Measurements from ENCODE around the gene FKRP.

The FKRP gene

DNA sequence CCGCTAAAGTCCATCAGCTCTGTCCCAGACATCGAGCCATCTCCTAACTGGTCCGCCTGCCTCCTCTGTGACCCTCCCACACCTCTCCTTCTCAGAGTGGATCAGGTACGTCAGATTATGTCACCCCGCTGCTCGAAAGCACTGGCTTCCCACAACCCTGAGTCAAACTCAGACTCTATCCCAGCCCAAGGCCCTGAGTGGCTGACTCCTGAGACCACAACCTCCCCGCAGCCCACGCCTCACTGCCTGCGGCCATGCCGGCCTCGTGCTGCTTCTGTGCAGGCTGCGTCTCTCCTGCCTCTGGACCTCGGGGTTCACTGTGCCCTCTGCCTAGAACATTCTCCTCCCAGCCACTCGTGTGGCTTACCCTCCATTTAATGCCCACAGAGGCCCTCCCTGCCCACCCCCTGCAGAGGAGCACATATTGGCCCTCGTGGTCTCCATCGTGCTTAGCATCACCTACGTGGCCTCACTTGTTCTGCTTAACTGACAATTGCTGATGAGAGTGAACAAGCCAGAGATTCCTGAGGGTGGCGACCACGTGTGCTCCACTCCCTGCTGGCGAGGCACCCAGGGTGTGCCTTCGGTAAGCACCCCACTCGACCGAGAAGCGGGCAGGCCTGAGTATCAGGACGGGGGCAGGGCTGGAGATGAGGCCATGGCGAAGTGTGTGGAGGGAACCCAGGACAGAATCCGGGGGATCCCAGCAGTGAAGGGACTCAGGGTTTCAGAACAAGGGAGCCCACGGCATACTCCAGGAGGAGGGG is 13.5 kb upstream of the FKRP start:
- no peak for DNase-seq

DNA sequence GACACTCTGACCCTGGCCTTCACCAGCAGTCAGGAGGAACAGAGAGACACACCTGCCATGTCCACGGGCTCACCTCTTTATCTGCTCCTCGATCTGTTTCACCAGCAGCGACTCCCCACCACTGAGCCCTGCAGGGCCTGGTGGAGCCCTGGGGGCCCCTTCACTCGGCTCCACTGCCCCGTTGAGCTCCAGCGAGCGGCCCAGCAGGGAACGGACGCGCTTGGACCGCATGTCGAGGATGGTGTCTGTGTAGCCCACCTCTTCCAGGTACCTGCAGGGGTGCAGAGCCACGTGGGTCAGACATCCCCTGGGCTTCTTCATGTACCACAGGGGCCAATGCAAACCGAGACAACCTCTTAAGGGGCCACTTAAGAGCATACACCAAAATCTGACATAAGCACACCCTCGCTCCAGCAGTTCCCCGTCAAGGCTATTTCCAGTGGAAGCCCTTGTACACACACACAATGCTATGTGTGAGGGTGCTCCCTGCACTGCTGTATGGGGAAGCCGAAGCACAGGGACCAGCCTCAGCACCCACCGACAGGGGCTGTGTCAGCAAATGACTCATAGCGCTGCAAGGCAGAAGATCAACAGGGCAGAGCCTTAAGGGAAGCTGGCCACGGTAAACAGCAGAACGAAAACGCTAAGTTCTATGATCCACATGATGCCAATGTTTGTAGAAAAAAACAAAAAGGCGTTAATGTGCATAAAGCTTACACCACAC is 12.7 kb upstream of the FKRP start:
- DNase-seq, result no peak

GRCh38 chr19:46733690-46734292 is 12.1 kb upstream of the FKRP start:
- DNase-seq, result no peak

- DNase-seq, result no peak
Observed at GRCh38 chr19:46736531-46737297, 9.1 kb upstream of the FKRP start.

GRCh38 chr19:46737298-46737654 is 8.6 kb upstream of the FKRP start:
- DNase-seq, result no peak

DNA sequence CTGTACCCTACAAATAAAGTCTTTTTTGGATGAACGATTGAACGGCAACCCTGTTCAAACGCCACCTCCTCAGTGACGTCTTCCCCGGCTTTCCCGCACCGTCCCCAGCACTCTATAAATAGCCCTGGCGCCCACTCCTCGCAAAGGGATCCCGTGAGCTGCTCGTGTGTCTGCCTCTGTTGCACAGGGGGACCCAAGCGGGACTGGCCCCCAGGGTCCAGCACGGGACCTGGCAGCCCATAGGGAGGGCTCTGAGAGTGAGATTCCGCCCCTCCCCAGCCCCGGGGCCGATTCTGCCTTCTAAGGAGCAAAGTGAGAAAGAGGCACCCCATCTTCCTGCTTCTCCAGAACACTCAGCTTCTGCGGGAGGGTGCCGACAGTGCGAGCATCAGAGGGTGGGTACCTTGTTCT is 8.1 kb upstream of the FKRP start:
- DNase-seq, result no peak

DNA sequence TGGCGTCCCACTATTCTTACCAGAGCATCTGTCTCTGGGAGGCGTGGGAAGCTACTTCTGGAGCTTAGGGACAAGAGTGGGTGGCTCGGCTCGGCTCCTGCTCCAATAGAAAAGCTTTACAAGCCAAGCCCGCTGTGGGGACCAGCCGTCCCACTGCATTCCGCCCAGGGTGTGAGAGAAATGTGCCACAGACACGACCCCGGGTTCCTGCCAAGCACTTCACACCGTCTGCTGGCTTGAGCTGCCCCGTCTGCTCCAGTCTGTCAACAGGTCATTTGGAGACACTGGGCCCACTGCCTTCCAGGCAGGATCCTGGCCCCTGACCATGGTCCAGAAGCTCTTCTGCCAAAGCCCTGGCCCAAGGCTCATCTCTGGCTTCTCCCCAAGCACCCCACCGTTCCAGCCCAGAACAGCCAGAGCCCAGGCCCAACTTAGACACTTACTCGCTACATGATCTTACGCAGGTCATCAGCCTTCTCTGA is 6.5 kb upstream of the FKRP start:
- no peak for DNase-seq

DNA sequence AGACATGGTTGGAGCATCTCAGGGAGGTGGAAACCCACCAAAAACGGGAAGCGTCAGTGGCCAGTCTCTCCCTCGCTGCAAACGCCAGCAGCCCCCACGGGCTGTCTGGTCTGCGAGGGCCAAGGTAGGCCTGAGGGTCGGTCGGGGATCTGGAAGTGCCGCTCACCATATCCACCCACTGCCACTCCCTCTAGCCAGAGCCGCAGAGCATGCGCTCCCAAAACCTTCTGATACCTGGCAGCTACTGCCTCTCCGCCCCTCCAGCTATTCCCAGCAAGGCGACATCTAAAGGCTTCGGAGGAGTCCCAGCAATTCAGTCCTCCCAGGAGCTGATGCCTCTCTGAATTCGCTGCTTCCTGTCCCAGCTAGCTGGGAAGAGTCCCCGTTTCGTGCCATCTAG is 4.4 kb upstream of the FKRP start:
- DNase-seq, result no peak

DNA sequence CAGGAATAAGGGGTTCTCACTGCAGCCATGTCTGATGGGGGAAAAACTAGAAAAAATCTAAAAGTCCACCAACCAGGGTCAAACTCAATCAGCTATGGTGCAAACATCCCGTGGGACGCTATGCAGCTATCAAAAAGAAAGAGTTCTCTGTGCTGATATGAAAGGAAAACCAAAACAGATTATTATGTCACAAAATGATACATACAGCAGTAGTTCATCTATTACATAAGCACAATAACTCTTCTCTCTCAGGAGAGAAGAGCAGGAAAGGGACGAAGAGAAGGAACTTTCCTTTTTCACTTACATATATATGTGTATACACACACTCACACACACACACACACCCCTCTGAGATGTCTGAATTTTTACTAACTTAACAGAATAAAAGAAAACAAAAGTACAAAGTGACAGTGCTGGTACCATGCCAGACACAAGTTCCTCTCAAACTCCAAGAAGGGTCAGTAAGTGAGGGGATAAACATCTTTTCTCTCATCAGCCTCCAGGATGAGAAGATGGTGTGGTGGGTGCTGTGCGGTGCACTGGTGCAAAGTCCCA is 2.9 kb upstream of the FKRP start:
- no peak for DNase-seq

DNA sequence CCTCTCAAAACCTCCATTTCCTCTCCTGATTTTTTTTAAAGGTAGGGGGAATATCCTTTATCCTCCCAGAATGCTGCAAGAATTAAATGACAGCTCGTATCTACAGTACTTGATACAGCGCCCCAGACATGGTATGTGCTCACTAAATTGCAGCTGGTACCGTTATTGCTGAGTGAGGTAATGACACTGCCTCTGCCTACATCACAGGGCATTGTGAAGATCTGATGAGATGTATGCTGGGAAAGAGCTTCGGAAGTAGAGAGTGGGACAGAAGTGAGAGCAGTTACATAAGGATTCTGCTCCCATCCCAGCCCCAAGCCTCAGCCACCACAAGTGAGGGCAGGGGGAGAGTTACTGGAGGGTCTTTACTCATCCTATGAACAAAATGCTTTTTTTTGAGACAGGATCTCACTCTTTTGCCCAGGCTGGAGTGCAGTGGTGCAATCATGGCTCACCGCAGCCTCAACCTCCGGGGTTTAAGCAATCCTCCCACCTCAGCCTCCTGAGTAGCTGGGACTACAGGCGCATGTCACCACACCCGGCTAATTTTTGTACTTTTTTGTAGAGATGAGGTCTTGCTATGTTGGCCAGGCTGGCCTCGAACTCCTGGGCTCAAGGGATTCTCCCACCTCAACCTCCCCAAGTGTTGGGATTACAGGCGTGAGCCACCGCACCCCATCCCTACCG is 1.7 kb upstream of the FKRP start:
- no peak for DNase-seq

- no peak for DNase-seq
Observed at GRCh38 chr19:46745030-46745429, 827 bp upstream of the FKRP start.

- peak; percentile 56 for DNase-seq
Observed at GRCh38 chr19:46746281-46747057, 612 bp downstream of the FKRP start, which contains the start of gene STRN4. TSS of gene STRN4 (minus strand) at chr19:46746450. CDS start at chr19:46746430, 20 bp downstream.

- DNase-seq, result no peak
Observed at GRCh38 chr19:46748325-46749109, 2.7 kb downstream of the FKRP start.

- DNase-seq, result peak; percentile 34
Observed at GRCh38 chr19:46753420-46754155, 7.7 kb downstream of the FKRP start.

GRCh38 chr19:46755077-46755852 is 9.4 kb downstream of the FKRP start:
- no peak for DNase-seq

DNA sequence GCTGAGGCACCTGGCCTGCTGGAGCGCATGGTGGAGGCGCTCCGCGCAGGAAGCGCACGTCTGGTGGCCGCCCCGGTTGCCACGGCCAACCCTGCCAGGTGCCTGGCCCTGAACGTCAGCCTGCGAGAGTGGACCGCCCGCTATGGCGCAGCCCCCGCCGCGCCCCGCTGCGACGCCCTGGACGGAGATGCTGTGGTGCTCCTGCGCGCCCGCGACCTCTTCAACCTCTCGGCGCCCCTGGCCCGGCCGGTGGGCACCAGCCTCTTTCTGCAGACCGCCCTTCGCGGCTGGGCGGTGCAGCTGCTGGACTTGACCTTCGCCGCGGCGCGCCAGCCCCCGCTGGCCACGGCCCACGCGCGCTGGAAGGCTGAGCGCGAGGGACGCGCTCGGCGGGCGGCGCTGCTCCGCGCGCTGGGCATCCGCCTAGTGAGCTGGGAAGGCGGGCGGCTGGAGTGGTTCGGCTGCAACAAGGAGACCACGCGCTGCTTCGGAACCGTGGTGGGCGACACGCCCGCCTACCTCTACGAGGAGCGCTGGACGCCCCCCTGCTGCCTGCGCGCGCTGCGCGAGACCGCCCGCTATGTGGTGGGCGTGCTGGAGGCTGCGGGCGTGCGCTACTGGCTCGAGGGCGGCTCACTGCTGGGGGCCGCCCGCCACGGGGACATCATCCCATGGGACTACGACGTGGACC is 10.1 kb downstream of the FKRP start:
- DNase-seq, result no peak

DNA sequence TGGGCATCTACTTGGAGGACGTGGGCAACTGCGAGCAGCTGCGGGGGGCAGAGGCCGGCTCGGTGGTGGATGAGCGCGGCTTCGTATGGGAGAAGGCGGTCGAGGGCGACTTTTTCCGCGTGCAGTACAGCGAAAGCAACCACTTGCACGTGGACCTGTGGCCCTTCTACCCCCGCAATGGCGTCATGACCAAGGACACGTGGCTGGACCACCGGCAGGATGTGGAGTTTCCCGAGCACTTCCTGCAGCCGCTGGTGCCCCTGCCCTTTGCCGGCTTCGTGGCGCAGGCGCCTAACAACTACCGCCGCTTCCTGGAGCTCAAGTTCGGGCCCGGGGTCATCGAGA is 10.7 kb downstream of the FKRP start:
- DNase-seq, result no peak

DNA sequence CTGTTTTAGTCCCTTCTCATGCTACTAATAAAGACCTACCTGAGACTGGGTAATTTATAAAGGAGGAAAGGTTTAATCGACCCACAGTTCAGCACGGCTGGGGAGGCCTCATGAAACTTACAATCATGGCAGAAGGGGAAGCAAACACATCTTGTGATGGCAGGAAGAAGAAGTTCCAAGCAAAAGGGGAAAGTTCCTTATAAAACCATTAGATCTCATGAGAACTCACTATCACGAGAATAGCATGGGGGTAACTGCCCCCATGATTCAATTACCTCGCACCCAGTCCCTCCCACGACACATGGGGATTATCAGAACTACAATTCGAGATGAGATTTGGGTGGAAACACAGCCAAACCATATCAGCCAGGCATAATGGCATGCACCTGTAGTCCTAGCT is 13.3 kb downstream of the FKRP start:
- DNase-seq, result no peak
